ENCODE results near the gene PSMA3.

The PSMA3 gene

GRCh38 chr14:58275527-58276190 is 31.0 kb downstream of the PSMA3 start:
- peaks cover 6% of the 10 kb centered on the region for H3K4me1 Mint-ChIP-seq
- H3K27me3 Mint-ChIP-seq (ENCODE audit: low read depth) = no peaks in the 10 kb centered on the region
- peak overlapping the region; percentile 4 to 54 (median 8) for H3K27ac Mint-ChIP-seq
- TF ChIP-seq, protein P1, sequence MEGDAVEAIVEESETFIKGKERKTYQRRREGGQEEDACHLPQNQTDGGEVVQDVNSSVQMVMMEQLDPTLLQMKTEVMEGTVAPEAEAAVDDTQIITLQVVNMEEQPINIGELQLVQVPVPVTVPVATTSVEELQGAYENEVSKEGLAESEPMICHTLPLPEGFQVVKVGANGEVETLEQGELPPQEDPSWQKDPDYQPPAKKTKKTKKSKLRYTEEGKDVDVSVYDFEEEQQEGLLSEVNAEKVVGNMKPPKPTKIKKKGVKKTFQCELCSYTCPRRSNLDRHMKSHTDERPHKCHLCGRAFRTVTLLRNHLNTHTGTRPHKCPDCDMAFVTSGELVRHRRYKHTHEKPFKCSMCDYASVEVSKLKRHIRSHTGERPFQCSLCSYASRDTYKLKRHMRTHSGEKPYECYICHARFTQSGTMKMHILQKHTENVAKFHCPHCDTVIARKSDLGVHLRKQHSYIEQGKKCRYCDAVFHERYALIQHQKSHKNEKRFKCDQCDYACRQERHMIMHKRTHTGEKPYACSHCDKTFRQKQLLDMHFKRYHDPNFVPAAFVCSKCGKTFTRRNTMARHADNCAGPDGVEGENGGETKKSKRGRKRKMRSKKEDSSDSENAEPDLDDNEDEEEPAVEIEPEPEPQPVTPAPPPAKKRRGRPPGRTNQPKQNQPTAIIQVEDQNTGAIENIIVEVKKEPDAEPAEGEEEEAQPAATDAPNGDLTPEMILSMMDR (IDR thresholded peaks at IDR 0.05; ENCODE audit: unreplicated experiment in 3 of 3) = no peak
- no peaks in the 10 kb centered on the region for H3K9me3 Mint-ChIP-seq
- peaks cover 73% of the 10 kb centered on the region for H3K36me3 Mint-ChIP-seq (ENCODE audit: low read depth)
- no peak overlapping the region for H3K4me3 Mint-ChIP-seq

DNA sequence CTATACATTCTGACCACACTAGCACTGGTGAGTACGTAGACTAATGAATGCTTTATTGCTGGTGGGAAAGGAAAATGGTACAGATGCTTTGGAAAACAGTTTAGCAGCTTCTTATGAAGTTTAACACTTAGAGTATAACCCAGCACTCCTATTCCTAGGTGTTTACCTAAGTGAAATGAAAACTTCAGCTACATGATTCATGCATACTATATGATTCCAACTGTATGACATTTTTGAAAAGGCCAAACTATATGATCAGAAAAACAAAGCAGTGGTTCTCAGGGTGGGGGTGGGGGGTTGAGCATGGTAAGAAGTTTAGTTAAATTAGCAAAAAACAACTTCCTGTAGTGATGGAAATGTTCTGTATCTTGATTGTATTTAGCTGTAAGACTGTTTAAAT is 31.6 kb downstream of the PSMA3 start:
- Mint-ChIP-seq H3K27ac (peak overlapping the region; percentile 4 to 54 (median 8)), H3K4me1 (peaks cover 10% of the 10 kb centered on the region), H3K9me3 (no peaks in the 10 kb centered on the region), H3K27me3 (ENCODE audit: low read depth) (no peaks in the 10 kb centered on the region), H3K36me3 (ENCODE audit: low read depth) (peaks cover 73% of the 10 kb centered on the region), H3K4me3 (no peak overlapping the region)
- TF ChIP-seq, protein P1 (IDR thresholded peaks at IDR 0.05; ENCODE audit: unreplicated experiment in 3 of 3) = no peak

- TF ChIP-seq, protein P1 (IDR thresholded peaks at IDR 0.05; ENCODE audit: unreplicated experiment in 3 of 3) = no peak
- peaks cover 26% of the 10 kb centered on the region for H3K4me1 Mint-ChIP-seq
- peaks cover 73% of the 10 kb centered on the region for H3K36me3 Mint-ChIP-seq (ENCODE audit: low read depth)
- H3K27ac Mint-ChIP-seq = no peak overlapping the region
- H3K27me3 Mint-ChIP-seq (ENCODE audit: low read depth) = no peaks in the 10 kb centered on the region
- H3K9me3 Mint-ChIP-seq = no peaks in the 10 kb centered on the region
- no peak overlapping the region for H3K4me3 Mint-ChIP-seq
Measured at GRCh38 chr14:58278177-58278576, 33.5 kb downstream of the PSMA3 start.

- H3K4me1 Mint-ChIP-seq = peaks cover 23% of the 10 kb centered on the region
- H3K27ac Mint-ChIP-seq = peak overlapping the region; percentile 94 to 98 (median 94)
- H3K9me3 Mint-ChIP-seq = no peaks in the 10 kb centered on the region
- H3K27me3 Mint-ChIP-seq (ENCODE audit: low read depth) = no peaks in the 10 kb centered on the region
- TF ChIP-seq, protein P1 (IDR thresholded peaks at IDR 0.05; ENCODE audit: unreplicated experiment in 3 of 3) = no peak
- peak overlapping the region; percentile 0 to 42 (median 39) for H3K4me3 Mint-ChIP-seq
- peaks cover 81% of the 10 kb centered on the region for H3K36me3 Mint-ChIP-seq (ENCODE audit: low read depth)
Measured at GRCh38 chr14:58280954-58281787, 36.5 kb downstream of the PSMA3 start.

GRCh38 chr14:58281969-58282368 is 37.3 kb downstream of the PSMA3 start:
- peaks cover 23% of the 10 kb centered on the region for H3K4me1 Mint-ChIP-seq
- H3K27ac Mint-ChIP-seq = peak overlapping the region; percentile 94 to 98 (median 94)
- TF ChIP-seq, protein P1 (IDR thresholded peaks at IDR 0.05; ENCODE audit: unreplicated experiment in 3 of 3) = no peak
- H3K4me3 Mint-ChIP-seq = peak overlapping the region in 1 of 3 experiments; percentile 39
- no peaks in the 10 kb centered on the region for H3K9me3 Mint-ChIP-seq
- no peaks in the 10 kb centered on the region for H3K27me3 Mint-ChIP-seq (ENCODE audit: low read depth)
- peaks cover 77% of the 10 kb centered on the region for H3K36me3 Mint-ChIP-seq (ENCODE audit: low read depth)

Data from nephron (organoid).